ENCODE measurements around the gene STX11. TPM values are rescaled to one million over a fixed set of nuclear protein-coding genes. Genes with fewer than 3 reads are reported as not detected.

Gene STX11
- polyA plus RNA-seq, 1 donor (not counting 4 experiments of a cell fraction or from before 2014, with no cell fraction given): 0.28 TPM

DNA sequence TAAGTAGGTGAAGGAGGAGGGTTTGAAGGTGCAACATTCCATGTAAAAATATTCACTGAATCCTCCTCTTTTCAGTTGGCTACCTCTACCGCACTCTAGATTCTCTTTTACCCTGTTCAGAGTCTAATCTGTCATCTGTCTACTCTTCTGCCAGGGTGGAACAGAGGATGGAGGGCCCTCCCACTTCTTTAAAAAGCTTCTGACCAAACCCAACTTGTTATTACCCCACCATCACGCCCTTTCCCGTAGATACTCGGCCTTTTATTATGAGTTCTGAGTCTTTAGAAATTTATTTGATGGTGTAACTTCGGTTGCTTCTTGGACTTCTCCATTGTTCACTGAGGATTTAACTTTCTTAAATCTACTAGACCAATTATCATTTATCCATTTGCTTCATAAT, 11.7 kb downstream of the STX11 start:
- peaks cover 3% of the 10 kb centered on the region for H3K4me1 ChIP-seq (ENCODE audit: control insufficient read depth, extremely low read depth, insufficient read depth, low read length)
- no peaks in the 10 kb centered on the region for H3K79me2 ChIP-seq (ENCODE audit: control insufficient read depth, insufficient read depth, low read length)
- H3K4me2 ChIP-seq (ENCODE audit: control insufficient read depth, extremely low read depth, insufficient read depth, low read depth, low read length): no peak overlapping the region
- no peaks in the 10 kb centered on the region for H3K36me3 ChIP-seq (ENCODE audit: control insufficient read depth in 2 of 2, extremely low read depth in 1 of 2, insufficient read depth in 2 of 2, low read length in 2 of 2)
- H3K27ac ChIP-seq (ENCODE audit: control insufficient read depth, insufficient read depth, low read length): no peak overlapping the region
- TF ChIP-seq CTCF (optimal IDR thresholded peaks at IDR 0.05 in 1 of 3, IDR thresholded peaks at IDR 0.05 in 1 of 3, conservative IDR thresholded peaks at IDR 0.05 in 1 of 3; ENCODE audit: extremely low read depth in 1 of 3, insufficient read depth in 2 of 3, low read length in 3 of 3): no peak
- no peaks in the 10 kb centered on the region for H4K20me1 ChIP-seq (ENCODE audit: control insufficient read depth, extremely low read depth, insufficient read depth, low read length)
- dilution Hi-C loops (cut with MboI; ENCODE audit: extremely low pct_ligation_motif_present, low sequenced_read_pairs): no loop called here
- DNase-seq (ENCODE audit: low read depth, low spot score) (no peak), FAIRE-seq (no peak)
- H3K4me3 ChIP-seq (ENCODE audit: control insufficient read depth in 2 of 3, extremely low read depth in 1 of 3, insufficient read depth in 2 of 3, low read depth in 1 of 3, low read length in 3 of 3): no peak overlapping the region
- H3K9ac ChIP-seq (ENCODE audit: control insufficient read depth, extremely low read depth, insufficient read depth, low read length): no peak overlapping the region
- no peaks in the 10 kb centered on the region for H3K27me3 ChIP-seq (ENCODE audit: control insufficient read depth, extremely low read depth, insufficient read depth, low read length)
- no peaks in the 10 kb centered on the region for H3K9me1 ChIP-seq (ENCODE audit: control insufficient read depth, extremely low read depth, insufficient read depth, low read length)
- H2AFZ ChIP-seq (ENCODE audit: control insufficient read depth, low read length): no peak overlapping the region
- no peaks in the 10 kb centered on the region for H3K9me3 ChIP-seq (ENCODE audit: control insufficient read depth, low read depth, low read length)

GRCh38 chr6:144162977-144163376, 12.7 kb downstream of the STX11 start:
- Histone ChIP-seq H3K9ac (ENCODE audit: control insufficient read depth, extremely low read depth, insufficient read depth, low read length) (no peak overlapping the region), H3K4me2 (ENCODE audit: control insufficient read depth, extremely low read depth, insufficient read depth, low read depth, low read length) (no peak overlapping the region), H3K9me1 (ENCODE audit: control insufficient read depth, extremely low read depth, insufficient read depth, low read length) (no peaks in the 10 kb centered on the region), H3K9me3 (ENCODE audit: control insufficient read depth, low read depth, low read length) (no peaks in the 10 kb centered on the region), H4K20me1 (ENCODE audit: control insufficient read depth, extremely low read depth, insufficient read depth, low read length) (no peaks in the 10 kb centered on the region), H3K27ac (ENCODE audit: control insufficient read depth, insufficient read depth, low read length) (no peak overlapping the region), H3K27me3 (ENCODE audit: control insufficient read depth, extremely low read depth, insufficient read depth, low read length) (no peaks in the 10 kb centered on the region), H2AFZ (ENCODE audit: control insufficient read depth, low read length) (no peak overlapping the region), H3K36me3 (ENCODE audit: control insufficient read depth in 2 of 2, extremely low read depth in 1 of 2, insufficient read depth in 2 of 2, low read length in 2 of 2) (no peaks in the 10 kb centered on the region), H3K4me1 (ENCODE audit: control insufficient read depth, extremely low read depth, insufficient read depth, low read length) (peaks cover 2% of the 10 kb centered on the region), H3K4me3 (ENCODE audit: control insufficient read depth in 2 of 3, extremely low read depth in 1 of 3, insufficient read depth in 2 of 3, low read depth in 1 of 3, low read length in 3 of 3) (no peak overlapping the region), H3K79me2 (ENCODE audit: control insufficient read depth, insufficient read depth, low read length) (no peaks in the 10 kb centered on the region)
- DNase-seq (ENCODE audit: low read depth, low spot score) (no peak), FAIRE-seq (no peak)
- dilution Hi-C loops (cut with MboI; ENCODE audit: extremely low pct_ligation_motif_present, low sequenced_read_pairs): no loop called here
- TF ChIP-seq EZH2 (IDR thresholded peaks at IDR 0.05; ENCODE audit: low read length) (no peak), CTCF (optimal IDR thresholded peaks at IDR 0.05 in 1 of 3, IDR thresholded peaks at IDR 0.05 in 1 of 3, conservative IDR thresholded peaks at IDR 0.05 in 1 of 3; ENCODE audit: extremely low read depth in 1 of 3, insufficient read depth in 2 of 3, low read length in 3 of 3) (no peak)

Measured in keratinocyte (primary cell).